Cerebellar nuclear complex (tissue), 1 donor: Measurements from ENCODE around the gene GRM8.

ENCODE experiments used
- DNase-seq, 2 experiments: peaks; one replicate each; lab custom pipeline; 2025; lab: John Stamatoyannopoulos, UW

GRM8 gene

DNA sequence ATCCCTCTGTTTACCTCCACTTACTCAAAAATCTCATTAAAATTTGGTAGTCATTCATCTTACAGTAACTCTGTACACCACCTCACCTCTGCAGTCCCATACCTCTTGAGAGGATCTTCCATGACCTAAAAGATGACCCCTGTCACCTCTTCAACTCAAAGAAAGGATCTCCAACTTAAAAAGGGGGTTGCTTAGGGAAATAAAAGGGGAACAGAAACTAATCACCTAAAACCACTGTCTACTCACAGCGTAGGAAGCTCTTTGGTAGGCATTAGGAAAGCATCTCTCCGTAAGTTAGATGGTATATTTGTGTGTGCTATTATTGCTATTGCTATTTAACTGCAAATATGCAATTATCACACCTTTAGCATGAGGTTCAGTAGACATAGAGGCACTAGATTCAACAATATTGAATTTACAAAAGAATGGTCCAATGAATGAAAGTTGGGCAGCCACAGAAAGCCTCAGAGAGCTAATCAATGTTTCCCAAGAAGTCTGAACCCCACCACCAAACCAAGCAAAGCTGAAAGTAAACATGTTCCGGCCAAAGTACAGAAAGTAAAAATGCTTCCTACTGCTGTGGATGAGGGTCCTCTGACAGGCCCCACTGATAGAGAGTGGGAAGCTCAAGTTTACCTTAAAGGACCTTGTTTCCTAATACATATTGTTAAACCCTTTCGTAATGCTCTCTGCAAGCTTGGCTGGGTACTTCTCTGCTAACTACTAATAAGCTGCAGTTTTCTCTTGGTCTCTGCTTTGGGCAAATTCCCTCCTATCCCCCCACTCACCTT is 105.8 kb downstream of the GRM8 start:
- no peak for DNase-seq

GRCh38 chr7:127137146-127137545 is 115.6 kb downstream of the GRM8 start:
- no peak for DNase-seq

GRCh38 chr7:127135871-127136485 is 116.8 kb downstream of the GRM8 start:
- no peak for DNase-seq

DNA sequence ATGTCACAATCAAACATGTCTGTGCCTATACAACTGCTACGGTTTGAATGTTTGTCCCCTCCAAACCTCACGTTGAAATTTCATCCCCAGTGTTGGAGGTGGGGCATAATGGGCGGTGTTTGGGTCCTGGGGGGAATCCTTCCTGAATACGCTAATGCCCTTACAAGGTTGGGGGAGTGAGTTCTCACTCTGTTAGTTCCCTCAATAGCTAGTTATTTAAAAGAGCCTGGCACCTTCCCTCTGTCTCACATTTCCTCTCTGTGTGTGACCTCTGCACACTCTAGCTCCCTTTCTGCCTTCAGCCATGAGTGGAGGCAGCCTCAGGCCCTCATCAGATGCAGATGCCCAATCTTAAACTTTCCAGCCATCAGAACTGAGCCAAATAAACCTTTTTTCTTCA is 129.5 kb downstream of the GRM8 start:
- no peak for DNase-seq

DNA sequence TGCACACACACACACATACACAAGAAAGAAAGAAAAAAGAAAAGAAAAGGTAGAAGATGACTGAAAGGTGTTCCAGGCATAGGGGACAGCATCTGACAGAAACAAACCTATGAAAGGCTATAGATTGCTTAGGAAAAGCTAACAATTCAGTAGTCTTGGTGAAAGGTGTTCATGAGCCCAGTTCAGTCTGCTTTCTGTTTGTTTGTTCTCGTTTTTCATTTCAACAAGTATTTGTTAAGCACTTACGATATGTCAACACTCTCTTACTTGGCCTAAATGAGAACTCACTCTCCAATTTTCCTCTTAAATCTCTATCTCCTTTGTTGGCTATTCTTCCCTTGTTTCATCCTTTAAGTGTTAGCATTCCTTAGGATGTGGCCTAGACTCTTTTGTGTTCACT is 133.2 kb downstream of the GRM8 start:
- DNase-seq, result no peak

DNA sequence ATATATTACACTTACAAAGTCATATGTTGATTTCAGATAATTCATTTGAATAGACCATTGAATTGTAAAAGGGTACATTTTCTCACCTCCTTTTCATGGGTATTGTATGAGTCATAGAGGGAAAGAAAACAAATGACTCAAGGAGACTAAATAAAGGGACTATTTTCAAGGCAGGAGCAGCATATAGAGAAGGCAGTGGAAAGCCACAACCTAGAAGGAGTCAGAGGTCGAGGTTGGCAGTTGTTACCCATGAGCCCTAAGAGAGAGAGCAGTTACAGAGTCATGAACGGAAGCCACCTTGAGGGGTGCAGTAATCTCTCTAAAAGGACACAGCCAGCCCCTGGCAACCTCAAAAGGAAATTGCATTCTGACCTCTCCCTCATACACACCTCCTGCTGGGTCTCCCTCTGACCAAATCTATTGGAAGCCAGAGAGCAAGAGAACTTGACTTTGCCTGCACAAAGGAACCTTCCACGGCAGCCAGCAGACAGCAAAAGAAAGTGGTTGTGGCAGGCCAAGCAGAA is 137.9 kb downstream of the GRM8 start:
- DNase-seq, result no peak

DNA sequence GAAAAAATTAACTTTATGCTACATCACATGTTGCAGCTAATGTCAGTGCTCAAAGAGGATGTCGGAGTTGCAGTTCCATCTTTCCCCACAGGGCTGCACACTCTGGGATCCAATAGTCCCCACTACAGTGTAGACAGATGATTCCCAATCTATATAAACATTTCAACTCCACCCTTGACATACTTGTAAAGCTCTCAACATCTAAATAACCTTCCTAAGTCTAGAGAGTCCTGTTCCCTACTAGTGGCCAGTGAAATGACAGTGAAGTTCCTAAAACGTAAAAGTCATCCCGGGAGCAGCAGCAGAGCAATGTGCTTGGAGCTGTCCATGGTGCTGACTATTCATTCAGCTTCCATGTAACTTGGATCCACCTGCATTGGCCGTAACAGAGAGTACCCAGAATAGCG is 145.1 kb downstream of the GRM8 start:
- no peak for DNase-seq

GRCh38 chr7:127093340-127093739 is 159.4 kb downstream of the GRM8 start:
- no peak for DNase-seq

GRCh38 chr7:127091620-127092019 is 161.1 kb downstream of the GRM8 start:
- no peak for DNase-seq

DNA sequence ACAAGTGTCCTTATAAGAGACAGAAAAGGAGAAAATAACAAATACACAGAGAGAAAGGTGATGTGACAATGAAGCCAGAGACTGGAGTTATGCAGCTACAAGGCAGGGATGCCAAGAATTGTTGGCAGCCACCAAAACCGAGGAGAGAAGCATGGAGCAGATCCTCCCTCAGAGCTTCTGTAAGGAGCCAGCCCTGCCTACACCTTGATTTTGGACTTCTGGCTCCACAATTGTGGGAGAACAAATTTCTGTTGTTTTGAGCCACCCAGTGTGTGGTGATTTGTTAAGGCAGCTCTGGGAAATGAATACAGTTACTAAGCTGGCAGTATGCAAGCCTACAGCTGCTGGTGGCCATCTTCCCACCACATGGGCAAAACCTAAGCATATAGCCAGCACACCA is 163.6 kb downstream of the GRM8 start:
- no peak for DNase-seq

GRCh38 chr7:127081539-127081938 is 171.2 kb downstream of the GRM8 start:
- DNase-seq, result no peak

GRCh38 chr7:127080576-127080975 is 172.2 kb downstream of the GRM8 start:
- no peak for DNase-seq

- DNase-seq, result no peak
Observed at GRCh38 chr7:127066974-127067373, 185.8 kb downstream of the GRM8 start.

DNA sequence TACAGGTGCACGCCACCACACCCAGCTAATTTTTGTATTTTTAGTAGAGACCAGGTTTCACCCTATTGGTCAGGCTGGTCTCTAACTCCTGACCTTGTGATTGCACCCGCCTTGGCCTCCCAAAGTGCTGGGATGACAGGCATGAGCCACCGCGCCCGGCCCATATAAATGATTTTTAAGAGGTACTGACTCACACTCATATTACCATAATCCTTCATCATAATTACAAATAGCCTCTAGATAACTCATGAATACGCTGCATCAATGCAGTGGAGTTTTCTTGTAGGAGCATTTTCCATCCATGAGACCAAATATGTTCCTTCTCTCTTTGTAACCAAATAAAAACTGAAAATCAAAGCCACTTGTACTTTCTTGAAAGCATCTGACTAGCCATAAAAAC is 193.3 kb downstream of the GRM8 start:
- no peak for DNase-seq

- no peak for DNase-seq
Observed at GRCh38 chr7:127057918-127058317, 194.8 kb downstream of the GRM8 start.

DNA sequence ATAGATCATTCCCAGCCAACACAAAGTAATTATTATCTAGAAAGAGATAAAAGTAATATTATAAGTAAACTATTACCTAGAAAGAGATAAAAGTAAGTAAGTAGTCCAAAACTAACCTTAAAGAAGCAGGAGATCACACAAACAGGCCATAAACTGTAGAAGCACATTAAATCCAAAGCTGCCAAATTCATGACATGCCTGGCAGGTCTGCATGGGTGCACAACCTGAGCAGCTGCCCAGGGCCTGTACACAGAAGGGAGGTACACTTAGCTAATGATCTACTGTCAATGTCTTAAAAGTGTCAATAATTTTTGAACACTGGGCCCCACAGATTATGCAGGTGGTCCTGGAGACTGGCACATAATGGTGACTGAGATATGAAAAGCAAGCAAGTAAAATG is 196.5 kb downstream of the GRM8 start:
- no peak for DNase-seq

- no peak for DNase-seq
Observed at GRCh38 chr7:127047521-127047920, 205.2 kb downstream of the GRM8 start.

- DNase-seq, result no peak
Observed at GRCh38 chr7:127041689-127042452, 210.9 kb downstream of the GRM8 start.

- no peak for DNase-seq
Observed at GRCh38 chr7:127040042-127040441, 212.7 kb downstream of the GRM8 start.

DNA sequence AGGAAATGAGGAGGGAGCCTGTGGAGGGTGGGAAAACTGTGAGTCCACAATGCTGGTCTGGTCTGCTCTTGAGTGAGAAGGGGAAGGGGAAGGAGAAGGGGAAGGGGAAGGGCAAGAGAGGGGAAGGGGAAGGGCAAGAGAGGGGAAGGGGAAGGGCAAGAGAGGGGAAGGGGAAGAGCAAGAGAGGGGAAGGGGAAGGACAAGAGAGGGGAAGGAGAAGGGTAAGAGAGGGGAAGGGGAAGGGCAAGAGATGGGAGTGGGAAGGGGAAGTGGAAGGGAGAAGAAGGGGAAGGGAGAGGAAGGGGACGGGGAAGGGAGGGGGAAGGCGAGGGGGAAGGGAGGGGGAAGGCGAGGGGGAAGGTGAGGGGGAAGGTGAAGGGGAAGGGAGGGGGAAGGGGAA is 213.2 kb downstream of the GRM8 start:
- DNase-seq, result no peak

DNA sequence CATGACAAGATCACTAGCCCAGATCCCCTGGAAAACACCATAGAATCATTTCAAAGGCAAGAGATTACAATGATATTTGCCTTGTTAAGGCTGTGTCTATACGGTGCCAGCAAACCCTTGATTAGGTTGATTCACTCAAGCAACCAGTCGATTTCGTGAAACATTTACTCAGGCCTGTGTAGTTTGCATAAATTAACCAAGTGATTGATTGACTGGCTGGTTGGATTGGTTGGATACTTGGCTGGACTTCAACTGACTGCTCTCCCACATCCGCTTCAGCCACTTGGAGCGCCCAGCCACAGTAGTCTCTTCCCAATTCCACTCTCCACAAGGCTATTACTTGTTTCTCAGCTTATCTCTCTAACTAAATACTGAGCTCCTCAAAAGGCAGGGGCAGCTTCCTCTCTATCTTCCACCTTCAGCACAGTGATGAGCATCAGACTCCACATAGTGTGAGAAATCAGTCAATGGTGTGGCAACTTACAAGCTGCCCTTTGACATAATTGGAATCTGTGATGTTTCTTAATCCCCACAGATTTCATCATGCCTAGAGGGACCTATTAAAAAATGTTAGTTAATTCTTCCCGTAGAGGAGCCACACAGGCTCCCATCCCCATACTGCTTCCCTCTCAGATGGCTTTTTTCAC is 217.4 kb downstream of the GRM8 start:
- DNase-seq, result no peak

DNA sequence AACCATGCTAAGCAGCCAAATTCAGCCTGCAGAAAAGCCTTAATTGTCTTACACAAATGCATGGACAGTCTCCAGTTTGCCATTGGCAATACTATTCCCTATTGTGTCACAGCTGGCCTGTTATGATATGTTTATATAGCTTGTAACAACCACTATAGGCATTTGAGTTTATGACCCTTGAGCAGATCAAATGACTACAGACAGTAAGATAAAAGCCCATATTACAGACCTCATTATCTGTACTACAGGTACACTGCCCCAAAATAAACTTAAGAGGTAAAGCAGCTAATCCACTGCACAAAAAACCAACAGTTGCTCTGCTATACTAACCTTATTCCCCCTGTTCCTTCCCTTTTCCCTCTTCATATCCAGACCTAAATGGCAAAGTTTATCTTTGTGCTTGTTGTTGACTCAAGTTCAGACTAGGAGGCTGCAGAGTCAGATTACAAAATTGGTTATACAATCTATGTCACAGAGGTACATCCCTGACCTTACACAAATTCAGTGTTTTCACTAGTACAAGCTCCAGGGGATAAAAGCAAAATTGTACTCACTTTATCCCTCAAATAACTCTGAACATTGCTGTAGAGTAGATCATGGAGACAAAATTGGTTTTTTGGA is 218.4 kb downstream of the GRM8 start:
- no peak for DNase-seq
